ENCODE data around the gene NRG3. TPM values are rescaled to one million over a fixed set of nuclear protein-coding genes. Genes with fewer than 3 reads are reported as not detected.

NRG3 gene
- total and polyA plus RNA-seq, 2 of the 8 experiments (the other 6 are each of a cell fraction or from before 2014, with no cell fraction given) = 4.2 to 5.0 TPM

DNA sequence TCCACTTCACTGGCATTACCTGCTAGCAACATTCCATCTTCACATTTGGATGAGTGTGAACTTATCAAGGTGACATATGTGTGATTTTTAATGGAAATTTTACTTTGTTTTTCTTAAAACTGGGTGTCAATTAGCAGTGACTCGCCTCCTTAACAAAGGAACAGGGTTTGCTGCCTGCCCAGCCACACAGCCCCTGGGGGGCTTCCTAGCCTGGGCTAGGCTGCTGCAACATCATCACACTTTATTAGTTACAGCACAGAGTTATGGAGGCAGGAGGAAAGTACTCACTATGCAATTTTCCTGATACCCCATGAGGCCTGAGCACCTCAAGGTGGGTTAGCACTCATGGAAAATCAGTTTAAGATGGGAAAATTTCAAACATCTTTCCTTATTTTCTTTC lies 861.3 kb downstream of the NRG3 start (continued):
- TF ChIP-seq, protein P1, sequence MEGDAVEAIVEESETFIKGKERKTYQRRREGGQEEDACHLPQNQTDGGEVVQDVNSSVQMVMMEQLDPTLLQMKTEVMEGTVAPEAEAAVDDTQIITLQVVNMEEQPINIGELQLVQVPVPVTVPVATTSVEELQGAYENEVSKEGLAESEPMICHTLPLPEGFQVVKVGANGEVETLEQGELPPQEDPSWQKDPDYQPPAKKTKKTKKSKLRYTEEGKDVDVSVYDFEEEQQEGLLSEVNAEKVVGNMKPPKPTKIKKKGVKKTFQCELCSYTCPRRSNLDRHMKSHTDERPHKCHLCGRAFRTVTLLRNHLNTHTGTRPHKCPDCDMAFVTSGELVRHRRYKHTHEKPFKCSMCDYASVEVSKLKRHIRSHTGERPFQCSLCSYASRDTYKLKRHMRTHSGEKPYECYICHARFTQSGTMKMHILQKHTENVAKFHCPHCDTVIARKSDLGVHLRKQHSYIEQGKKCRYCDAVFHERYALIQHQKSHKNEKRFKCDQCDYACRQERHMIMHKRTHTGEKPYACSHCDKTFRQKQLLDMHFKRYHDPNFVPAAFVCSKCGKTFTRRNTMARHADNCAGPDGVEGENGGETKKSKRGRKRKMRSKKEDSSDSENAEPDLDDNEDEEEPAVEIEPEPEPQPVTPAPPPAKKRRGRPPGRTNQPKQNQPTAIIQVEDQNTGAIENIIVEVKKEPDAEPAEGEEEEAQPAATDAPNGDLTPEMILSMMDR (IDR thresholded peaks at IDR 0.05; ENCODE audit: control extremely low read depth in 1 of 3, insufficient read depth in 1 of 3, low read depth in 1 of 3, low read length in 3 of 3) = no peak
- TF ChIP-seq, protein P2, sequence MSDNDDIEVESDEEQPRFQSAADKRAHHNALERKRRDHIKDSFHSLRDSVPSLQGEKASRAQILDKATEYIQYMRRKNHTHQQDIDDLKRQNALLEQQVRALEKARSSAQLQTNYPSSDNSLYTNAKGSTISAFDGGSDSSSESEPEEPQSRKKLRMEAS (IDR thresholded peaks at IDR 0.05) = no peak
- TF ChIP-seq RAD21 (IDR thresholded peaks at IDR 0.05 in 1 of 2, conservative IDR thresholded peaks at IDR 0.05 in 1 of 2; ENCODE audit: low read depth in 2 of 2, low read length in 2 of 2) (no peak), SP2 (IDR thresholded peaks at IDR 0.05; ENCODE audit: low read length) (no peak), EZH2 (IDR thresholded peaks at IDR 0.05; ENCODE audit: low read depth, low read length, severe bottlenecking) (no peak), YY1 (IDR thresholded peaks at IDR 0.05; ENCODE audit: low read depth, low read length) (no peak), HDAC2 (IDR thresholded peaks at IDR 0.05; ENCODE audit: borderline replicate concordance in 1 of 2, low read depth in 2 of 2, low read length in 2 of 2) (no peak)
